Endothelial cell of umbilical vein (primary cell): Measurements from ENCODE around the gene GSDMA. TPM values are rescaled to one million over a fixed set of nuclear protein-coding genes. Genes with fewer than 3 reads are reported as not detected.

Experiments used
- BruUV-seq: library from RNA; stranded (reverse); fragments of 400-500 nt; replicated peaks from 2 replicates; lab custom pipeline; 2021; lab: Mats Ljungman, UMichigan
- CTCF ChIA-PET: fragments of 300-600, 350-600 bp; sonication (Branson Sonifier 250); formaldehyde crosslinking; loops from one replicate; lab custom pipeline; 2021; ENCODE audit warnings: antibody characterized with exemption, inconsistent platforms; lab: Charles Lee
- POLR2A ChIA-PET: fragments of 300-600, 350-600 bp; sonication (Branson Sonifier 250); formaldehyde crosslinking; loops from one replicate; lab custom pipeline; 2021; ENCODE audit warnings: antibody characterized with exemption, inconsistent platforms; lab: Charles Lee
- DNase-seq: peaks from one replicate; pipeline ENCODE4 v3.0.0-alpha.2; 2011; ENCODE audit warnings: low read depth, low spot score
- FAIRE-seq: peaks from 2 replicates; lab custom pipeline; 2011; peaks lifted over from hg19 to GRCh38; lab: Jason Lieb, UNC
- H2AFZ ChIP-seq: 2 replicates; pipeline ENCODE4 v1.6.0; 2012; ENCODE audit warnings: low read depth, low read length, control low read depth, inconsistent platforms
- H3K27ac ChIP-seq: 2 replicates; pipeline ENCODE4 v1.5.1; 2011; ENCODE audit warnings: low read depth, mild to moderate bottlenecking, control low read depth, low read length, moderate library complexity; ENCODE audit not compliant: insufficient read depth
- H3K27me3 ChIP-seq, 2 experiments: 2 replicates each; pipeline versions ENCODE4 v1.6.0 to v1.6.1; 2011; ENCODE audit warnings: low read length in 2 of 2, mixed read lengths in 1 of 2; ENCODE audit not compliant: control insufficient read depth in 2 of 2, insufficient read depth in 2 of 2
- H3K36me3 ChIP-seq, 2 experiments: 2 replicates in 1 of 2; 3 replicates in 1 of 2; pipeline ENCODE4 v1.5.1; 2011; ENCODE audit warnings: low read length in 2 of 2, mild to moderate bottlenecking in 1 of 2, moderate library complexity in 1 of 2; ENCODE audit not compliant: control insufficient read depth in 2 of 2, insufficient read depth in 2 of 2; ENCODE audit errors: extremely low read depth in 1 of 2
- H3K4me1 ChIP-seq: 3 replicates; pipeline ENCODE4 v1.5.1; 2011; ENCODE audit warnings: mild to moderate bottlenecking, low read length; ENCODE audit not compliant: control insufficient read depth, insufficient read depth; ENCODE audit errors: extremely low read depth
- H3K4me2 ChIP-seq: 2 replicates; pipeline ENCODE4 v1.6.1; 2011; ENCODE audit warnings: low read length, control low read depth, mixed read lengths; ENCODE audit not compliant: insufficient read depth
- H3K4me3 ChIP-seq, 3 experiments: fragments of 200-600 bp in 1 of 3; sonication (generic), shearing (Covaris generic) in 1 of 3; replicated peaks in 1 of 3; 2 replicates each; pipeline ENCODE4 v1.5.1; 2011 to 2016; ENCODE audit warnings: control low read depth in 3 of 3, low read length in 3 of 3, mild to moderate bottlenecking in 2 of 3, inconsistent platforms in 1 of 3, low read depth in 1 of 3, moderate library complexity in 1 of 3; ENCODE audit not compliant: insufficient read depth in 1 of 3
- H3K79me2 ChIP-seq: 2 replicates; pipeline ENCODE4 v1.6.0; 2012; ENCODE audit warnings: low read length, inconsistent platforms; ENCODE audit not compliant: control insufficient read depth, insufficient read depth
- H3K9ac ChIP-seq: replicated peaks from 2 replicates; pipeline ENCODE3; 2011; ENCODE audit warnings: low read length, control low read depth; ENCODE audit not compliant: insufficient read depth; ENCODE audit errors: extremely low read depth
- H3K9me1 ChIP-seq: replicated peaks from 3 replicates; pipeline ENCODE4 v1.6.0; 2011; ENCODE audit warnings: mild to moderate bottlenecking, low read length; ENCODE audit not compliant: control insufficient read depth, insufficient read depth; ENCODE audit errors: extremely low read depth
- H3K9me3 ChIP-seq: replicated peaks from 2 replicates; pipeline ENCODE4 v1.5.1; 2012; ENCODE audit warnings: low read length, inconsistent platforms; ENCODE audit not compliant: control insufficient read depth, insufficient read depth
- H4K20me1 ChIP-seq: replicated peaks from 2 replicates; pipeline ENCODE3; 2011; ENCODE audit warnings: mild to moderate bottlenecking, low read length; ENCODE audit not compliant: control insufficient read depth, insufficient read depth; ENCODE audit errors: extremely low read depth
- EZH2 ChIP-seq: IDR thresholded peaks from 2 replicates; pipeline ENCODE4 v1.6.1; 2012; ENCODE audit warnings: borderline replicate concordance, low read depth, mild to moderate bottlenecking, moderate library complexity, low read length, inconsistent platforms; ENCODE audit not compliant: severe bottlenecking
- FOS ChIP-seq: IDR thresholded peaks from 2 replicates; pipeline ENCODE4 v1.6.1; 2011; ENCODE audit warnings: mild to moderate bottlenecking, low read length, moderate library complexity, borderline replicate concordance; ENCODE audit not compliant: insufficient read depth
- GATA2 ChIP-seq: IDR thresholded peaks from 2 replicates; pipeline ENCODE4 v1.7.0; 2011; ENCODE audit warnings: low read depth, mild to moderate bottlenecking, moderate library complexity, mixed read lengths, low read length; ENCODE audit not compliant: insufficient read length, insufficient read depth
- JUN ChIP-seq: IDR thresholded peaks from 2 replicates; pipeline ENCODE4 v1.6.1; 2011; ENCODE audit warnings: borderline replicate concordance, low read depth; ENCODE audit not compliant: insufficient read length, insufficient read depth
- MAX ChIP-seq: IDR thresholded peaks from 2 replicates; pipeline ENCODE4 v1.6.1; 2011; ENCODE audit not compliant: insufficient read depth, insufficient read length
- MYC ChIP-seq: IDR thresholded peaks from one replicate; pipeline ENCODE4 v1.6.1; 2011; ENCODE audit warnings: mild to moderate bottlenecking, low read depth, low read length
- POLR2A ChIP-seq: IDR thresholded peaks from 2 replicates; pipeline ENCODE4 v1.6.1; 2012; ENCODE audit warnings: low read depth, mild to moderate bottlenecking, control low read depth, low read length
- POLR2AphosphoS5 ChIP-seq: IDR thresholded peaks from 2 replicates; pipeline ENCODE4 v1.6.1; 2012; ENCODE audit warnings: low read depth, mild to moderate bottlenecking, control low read depth, low read length, moderate library complexity; ENCODE audit not compliant: insufficient read depth
- dilution Hi-C: fragments of 300-500 bp; cut with MboI; formaldehyde crosslinking; loops from one replicate; pipeline ENCODE4 v1.15.0; 2019; ENCODE audit warnings: low sequenced_read_pairs; ENCODE audit not compliant: extremely low pct_ligation_motif_present
- intact Hi-C: fragments of 100-400 bp; cut with micrococcal nuclease; formaldehyde crosslinking; loops from one replicate; pipeline ENCODE4 v1.10.0; 2022
- polyA plus RNA-seq, 4 experiments: library from polyadenylated mRNA; depleted of rRNA in 3 of 4; stranded (reverse) in 3 of 4; unstranded in 1 of 4; fragments of >200 nt; gene quantifications; 2 replicates each; pipeline versions ENCODE4 v1.2.1 to v1.2.3, GENCODE V29; 2011 to 2012; ENCODE audit warnings: missing spikeins in 1 of 4
- total RNA-seq: library from RNA; stranded (reverse); gene quantifications from 2 replicates; pipeline ENCODE4 v1.2.3, GENCODE V29; 2021
- TF ChIP-seq, protein P1 (sequence below), 2 donors: IDR thresholded peaks; 1 replicate in 1 of 2; 2 replicates in 1 of 2; pipeline ENCODE4 v1.5.1; 2011; ENCODE audit warnings: low read length in 2 of 2, mild to moderate bottlenecking in 2 of 2, moderate library complexity in 2 of 2, control low read depth in 1 of 2, inconsistent platforms in 1 of 2, low read depth in 1 of 2; ENCODE audit not compliant: insufficient read depth in 1 of 2; ENCODE audit errors: extremely low read depth in 1 of 2

The GSDMA gene
- total and polyA plus RNA-seq, 2 donors (not counting 3 experiments of a cell fraction or from before 2014, with no cell fraction given) = not detected

- Histone ChIP-seq H3K9me1 (no peaks in the 10 kb centered on the region), H3K27me3 (peaks cover 17 to 34% of the 10 kb centered on the region in 2 experiments), H3K36me3 (no peaks in the 10 kb centered on the region), H3K27ac (no peak overlapping the region), H3K4me3 (no peak overlapping the region), H3K9ac (no peak overlapping the region), H2AFZ (no peak overlapping the region), H3K4me1 (no peaks in the 10 kb centered on the region), H3K79me2 (no peaks in the 10 kb centered on the region), H3K9me3 (no peaks in the 10 kb centered on the region), H3K4me2 (no peak overlapping the region), H4K20me1 (no peaks in the 10 kb centered on the region)
- BruUV-seq = no TSS peak
- no peak for FAIRE-seq
- no peak for DNase-seq
- dilution Hi-C loops = no loop called here
- intact Hi-C loops = no loop called here
- TF ChIP-seq POLR2A = no peak
- no peak for TF ChIP-seq FOS
- no peak for TF ChIP-seq MYC
- TF ChIP-seq GATA2 = no peak
- no peak for TF ChIP-seq EZH2
- TF ChIP-seq JUN = no peak
- no peak for TF ChIP-seq MAX
- TF ChIP-seq, protein P1, sequence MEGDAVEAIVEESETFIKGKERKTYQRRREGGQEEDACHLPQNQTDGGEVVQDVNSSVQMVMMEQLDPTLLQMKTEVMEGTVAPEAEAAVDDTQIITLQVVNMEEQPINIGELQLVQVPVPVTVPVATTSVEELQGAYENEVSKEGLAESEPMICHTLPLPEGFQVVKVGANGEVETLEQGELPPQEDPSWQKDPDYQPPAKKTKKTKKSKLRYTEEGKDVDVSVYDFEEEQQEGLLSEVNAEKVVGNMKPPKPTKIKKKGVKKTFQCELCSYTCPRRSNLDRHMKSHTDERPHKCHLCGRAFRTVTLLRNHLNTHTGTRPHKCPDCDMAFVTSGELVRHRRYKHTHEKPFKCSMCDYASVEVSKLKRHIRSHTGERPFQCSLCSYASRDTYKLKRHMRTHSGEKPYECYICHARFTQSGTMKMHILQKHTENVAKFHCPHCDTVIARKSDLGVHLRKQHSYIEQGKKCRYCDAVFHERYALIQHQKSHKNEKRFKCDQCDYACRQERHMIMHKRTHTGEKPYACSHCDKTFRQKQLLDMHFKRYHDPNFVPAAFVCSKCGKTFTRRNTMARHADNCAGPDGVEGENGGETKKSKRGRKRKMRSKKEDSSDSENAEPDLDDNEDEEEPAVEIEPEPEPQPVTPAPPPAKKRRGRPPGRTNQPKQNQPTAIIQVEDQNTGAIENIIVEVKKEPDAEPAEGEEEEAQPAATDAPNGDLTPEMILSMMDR (IDR thresholded peaks at IDR 0.05; ENCODE audit: extremely low read depth in 1 of 2, insufficient read depth in 1 of 2, low read depth in 1 of 2, low read length in 2 of 2) = no peak
- no peak for TF ChIP-seq POLR2AphosphoS5
- ChIA-PET POLR2A (no interaction called here), CTCF (interaction anchor here (1.0 to 6.5 kb wide), 2 partner anchors 13 to 44 kb away, joined by 3 to 35 read pairs; partner anchors contain the start of gene ORMDL3)
Measured at GRCh38 chr17:39971076-39971603, 8.3 kb downstream of the GSDMA start.
